GM12865 (cell line): Measurements from ENCODE around the gene G3BP2.
A peak's percentile ranks its signal among the peaks of the same experiment; 100 is the strongest.

Source experiments
- DNase-seq: peaks from one replicate; pipeline ENCODE4 v3.0.0; 2010; ENCODE audit warnings: low read depth
- H3K4me3 ChIP-seq: 2 replicates; pipeline ENCODE4 v1.5.1; 2011; ENCODE audit warnings: mild to moderate bottlenecking, low read depth, low read length, control low read depth
- TF ChIP-seq, protein P1 (sequence below): IDR thresholded peaks from 2 replicates; pipeline ENCODE4 v1.5.1; 2011; ENCODE audit warnings: low read length, control low read depth, low read depth, inconsistent platforms; ENCODE audit not compliant: insufficient read depth; ENCODE audit errors: missing control alignments

The G3BP2 gene

DNA sequence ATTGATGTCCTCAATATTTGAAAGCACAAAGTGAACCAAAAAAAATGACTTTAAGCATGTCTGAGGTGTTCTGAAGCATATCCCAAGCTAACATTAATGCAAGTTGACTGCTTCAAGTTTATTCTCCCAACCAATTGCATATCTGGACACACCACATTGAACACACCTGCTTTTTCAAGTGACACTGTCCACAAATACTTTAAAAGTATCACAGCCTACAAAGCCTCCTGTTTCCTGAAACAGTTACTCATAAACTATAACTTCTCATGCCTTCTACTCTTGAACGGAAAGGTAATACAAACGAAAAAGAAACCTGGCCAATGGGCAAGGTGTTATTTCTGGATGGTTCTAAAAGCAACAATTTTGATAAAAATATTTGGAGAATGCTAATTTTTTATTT lies 44.0 kb downstream of the G3BP2 start:
- H3K4me3 ChIP-seq: no peak overlapping the region
- DNase-seq: no peak
- TF ChIP-seq, protein P1, sequence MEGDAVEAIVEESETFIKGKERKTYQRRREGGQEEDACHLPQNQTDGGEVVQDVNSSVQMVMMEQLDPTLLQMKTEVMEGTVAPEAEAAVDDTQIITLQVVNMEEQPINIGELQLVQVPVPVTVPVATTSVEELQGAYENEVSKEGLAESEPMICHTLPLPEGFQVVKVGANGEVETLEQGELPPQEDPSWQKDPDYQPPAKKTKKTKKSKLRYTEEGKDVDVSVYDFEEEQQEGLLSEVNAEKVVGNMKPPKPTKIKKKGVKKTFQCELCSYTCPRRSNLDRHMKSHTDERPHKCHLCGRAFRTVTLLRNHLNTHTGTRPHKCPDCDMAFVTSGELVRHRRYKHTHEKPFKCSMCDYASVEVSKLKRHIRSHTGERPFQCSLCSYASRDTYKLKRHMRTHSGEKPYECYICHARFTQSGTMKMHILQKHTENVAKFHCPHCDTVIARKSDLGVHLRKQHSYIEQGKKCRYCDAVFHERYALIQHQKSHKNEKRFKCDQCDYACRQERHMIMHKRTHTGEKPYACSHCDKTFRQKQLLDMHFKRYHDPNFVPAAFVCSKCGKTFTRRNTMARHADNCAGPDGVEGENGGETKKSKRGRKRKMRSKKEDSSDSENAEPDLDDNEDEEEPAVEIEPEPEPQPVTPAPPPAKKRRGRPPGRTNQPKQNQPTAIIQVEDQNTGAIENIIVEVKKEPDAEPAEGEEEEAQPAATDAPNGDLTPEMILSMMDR: no peak

DNA sequence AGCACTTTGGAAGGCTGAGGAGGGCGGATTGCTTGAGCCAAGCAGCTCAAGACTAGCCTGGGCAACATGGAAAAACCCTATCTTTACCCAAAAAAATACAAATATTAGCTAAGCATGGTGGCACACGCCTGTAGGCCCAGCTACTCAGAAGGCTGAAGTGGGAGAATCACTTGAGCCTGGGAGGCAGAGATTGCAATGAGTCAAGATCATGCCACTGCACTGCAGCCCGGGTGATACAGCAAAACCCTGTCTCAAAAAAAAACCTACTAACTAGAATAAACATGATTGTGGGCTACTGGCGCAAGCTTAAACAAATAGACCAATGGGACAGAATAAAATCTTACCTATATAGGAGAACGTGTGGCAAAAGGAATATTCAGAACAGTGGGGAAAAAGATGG lies 50.2 kb downstream of the G3BP2 start:
- DNase-seq: no peak
- TF ChIP-seq, protein P1: no peak
- no peak overlapping the region for H3K4me3 ChIP-seq

DNA sequence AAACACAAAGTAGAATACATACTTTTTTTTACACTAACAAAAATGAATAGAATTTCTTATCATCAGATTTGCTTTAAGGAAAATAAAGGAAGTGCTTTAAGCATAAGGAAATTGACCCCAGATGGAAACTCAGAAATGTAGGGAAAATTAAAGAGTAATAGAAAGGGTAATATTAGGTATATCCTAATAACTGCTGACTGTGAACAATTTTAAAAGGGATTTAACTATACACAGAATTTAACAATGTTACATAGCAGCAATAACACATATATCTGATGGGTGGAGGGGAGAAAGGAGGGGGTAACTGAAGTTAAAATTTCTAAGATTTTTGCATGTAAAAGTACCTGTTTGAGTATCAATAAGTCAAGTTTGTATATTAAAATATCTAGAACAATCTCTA lies 51.5 kb downstream of the G3BP2 start:
- H3K4me3 ChIP-seq: no peak overlapping the region
- DNase-seq: no peak
- TF ChIP-seq, protein P1: no peak

DNA sequence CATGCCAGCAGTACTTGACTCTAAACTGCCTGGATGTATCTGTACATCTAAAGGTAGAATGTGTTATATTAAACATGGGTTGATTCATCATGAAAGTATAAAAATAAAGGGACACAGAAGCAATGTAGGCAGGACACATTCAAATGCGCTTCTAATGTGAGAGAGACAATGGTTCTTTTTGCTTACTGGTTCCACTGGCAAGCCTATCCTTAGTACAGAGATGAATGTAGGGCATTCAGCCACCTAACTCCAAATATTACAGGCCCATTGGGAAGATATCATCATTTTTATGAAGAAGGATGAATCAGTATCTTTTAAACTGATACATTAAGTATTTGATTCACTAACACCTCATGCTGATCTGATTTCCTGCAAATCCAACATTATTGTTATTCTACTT lies 60.9 kb downstream of the G3BP2 start:
- H3K4me3 ChIP-seq: no peak overlapping the region
- no peak for DNase-seq
- TF ChIP-seq, protein P1: no peak

DNA sequence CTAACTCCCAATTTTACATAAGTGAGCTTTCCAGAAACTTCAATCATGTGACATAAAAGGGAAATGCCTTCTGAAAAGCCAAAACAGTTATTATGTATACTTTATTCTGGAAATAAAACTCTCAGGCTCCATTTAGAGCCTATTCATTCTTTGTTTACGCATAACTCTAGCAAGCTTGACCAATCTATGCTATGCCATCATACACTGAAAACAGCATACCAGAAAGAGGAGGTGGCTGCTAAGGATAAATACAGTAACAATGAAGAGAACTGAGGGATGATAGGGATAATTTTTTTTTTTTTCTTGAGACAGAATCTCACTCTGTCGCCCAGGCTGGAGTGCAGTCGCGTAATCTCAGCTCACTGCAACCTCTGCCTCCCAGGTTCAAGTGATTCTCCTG lies 67.3 kb downstream of the G3BP2 start:
- DNase-seq: no peak
- H3K4me3 ChIP-seq: no peak overlapping the region
- TF ChIP-seq, protein P1: no peak

DNA sequence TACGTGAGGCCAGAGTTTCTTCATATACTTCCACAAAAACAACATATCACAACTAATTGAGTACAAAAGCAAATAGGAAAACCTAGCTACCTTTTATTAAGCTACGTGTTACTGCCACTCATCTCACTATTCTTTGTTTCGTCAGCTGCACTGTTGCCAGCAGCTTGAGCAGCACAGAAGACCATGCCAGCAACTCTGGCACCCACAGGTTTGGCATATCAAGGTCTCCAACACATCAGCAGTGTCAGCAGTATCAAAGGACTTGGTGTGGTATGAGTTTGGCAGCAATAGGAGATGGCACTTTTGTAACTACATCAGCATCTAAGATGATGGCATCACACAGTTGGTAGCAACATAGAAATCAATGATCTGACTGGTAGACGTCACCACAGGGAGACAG lies 73.6 kb downstream of the G3BP2 start:
- TF ChIP-seq, protein P1: no peak
- H3K4me3 ChIP-seq: no peak overlapping the region
- DNase-seq: no peak

DNA sequence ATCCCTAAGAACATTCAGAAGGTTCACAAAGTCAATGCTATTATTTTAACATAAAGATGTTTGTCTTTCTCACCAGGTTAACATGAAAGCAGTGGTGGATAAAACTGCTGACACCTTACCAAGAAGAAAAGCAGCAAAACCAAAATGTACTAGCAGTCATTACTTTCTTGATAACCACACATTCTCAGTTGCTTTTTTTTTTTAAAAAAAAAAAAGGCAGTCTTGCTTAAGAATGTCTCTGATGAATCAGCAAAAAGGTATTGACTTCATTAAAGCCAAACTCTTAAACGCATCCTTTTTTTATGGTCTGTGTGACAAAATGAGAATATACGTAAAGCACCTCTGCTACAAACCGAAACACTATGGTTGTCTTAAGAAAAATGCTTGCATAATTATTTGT lies 74.8 kb downstream of the G3BP2 start:
- TF ChIP-seq, protein P1: no peak
- H3K4me3 ChIP-seq: no peak overlapping the region
- peak; percentile 41 for DNase-seq
